ENCODE measurements around the gene CCDC80.
A peak's percentile ranks its signal among the peaks of the same experiment; 100 is the strongest.

Gene CCDC80

GRCh38 chr3:112634786-112635541, 6.0 kb downstream of the CCDC80 start:
- H3K4me3 ChIP-seq (replicated peaks; ENCODE audit: insufficient read depth, low read length): no peak overlapping the region
- H3K27ac ChIP-seq (replicated peaks): no peak overlapping the region
- TF ChIP-seq SPI1 (IDR thresholded peaks at IDR 0.05; ENCODE audit: borderline replicate concordance, low read depth) (no peak), POLR2AphosphoS5 (IDR thresholded peaks at IDR 0.05; ENCODE audit: low read depth) (no peak), REST (IDR thresholded peaks at IDR 0.05; ENCODE audit: insufficient replicate concordance, low read depth) (no peak), GABPA (IDR thresholded peaks at IDR 0.05; ENCODE audit: low read depth) (no peak), CTCF (IDR thresholded peaks at IDR 0.05; ENCODE audit: insufficient read depth, low read length) (no peak)
- H3K27me3 ChIP-seq (ENCODE audit: insufficient read depth, poor library complexity, severe bottlenecking): no peaks in the 10 kb centered on the region
- DNase-seq (ENCODE audit: low read depth in 1 of 2, low spot score in 1 of 2): no peak

DNA sequence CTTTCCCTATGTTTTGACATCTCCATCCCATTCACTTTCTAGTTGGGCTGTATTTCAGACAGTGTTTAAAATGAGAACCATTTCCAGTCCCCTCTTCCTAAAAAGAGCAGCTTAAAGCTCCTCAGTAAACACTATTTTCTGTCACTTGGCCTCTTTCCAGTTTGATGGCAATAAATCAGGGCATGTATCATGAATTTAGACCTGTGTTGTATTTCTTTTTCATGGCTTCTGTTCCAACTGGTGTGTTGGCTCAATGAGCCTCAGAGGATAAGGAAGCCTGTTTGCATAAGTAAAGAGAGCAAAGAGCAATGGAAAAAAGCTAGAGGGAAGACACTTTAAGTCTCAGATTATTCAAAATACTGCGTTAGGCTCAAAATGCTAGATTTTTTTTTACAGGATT, 7.2 kb downstream of the CCDC80 start:
- no peak for DNase-seq (ENCODE audit: low read depth in 1 of 2, low spot score in 1 of 2)
- no peak overlapping the region for H3K4me3 ChIP-seq (replicated peaks; ENCODE audit: insufficient read depth, low read length)
- no peak overlapping the region for H3K27ac ChIP-seq (replicated peaks)
- no peak for TF ChIP-seq POLR2AphosphoS5 (IDR thresholded peaks at IDR 0.05; ENCODE audit: low read depth)
- TF ChIP-seq GABPA (IDR thresholded peaks at IDR 0.05; ENCODE audit: low read depth): no peak
- TF ChIP-seq REST (IDR thresholded peaks at IDR 0.05; ENCODE audit: insufficient replicate concordance, low read depth): no peak
- TF ChIP-seq SPI1 (IDR thresholded peaks at IDR 0.05; ENCODE audit: borderline replicate concordance, low read depth): no peak
- TF ChIP-seq CTCF (IDR thresholded peaks at IDR 0.05; ENCODE audit: insufficient read depth, low read length): no peak
- no peaks in the 10 kb centered on the region for H3K27me3 ChIP-seq (ENCODE audit: insufficient read depth, poor library complexity, severe bottlenecking)

GRCh38 chr3:112633191-112633590, 7.8 kb downstream of the CCDC80 start:
- H3K4me3 ChIP-seq (replicated peaks; ENCODE audit: insufficient read depth, low read length): no peak overlapping the region
- no peaks in the 10 kb centered on the region for H3K27me3 ChIP-seq (ENCODE audit: insufficient read depth, poor library complexity, severe bottlenecking)
- peak; percentile 48; the same call in 1 of the 2 replicates for TF ChIP-seq SPI1 (IDR thresholded peaks at IDR 0.05; ENCODE audit: borderline replicate concordance, low read depth)
- no peak for TF ChIP-seq POLR2AphosphoS5 (IDR thresholded peaks at IDR 0.05; ENCODE audit: low read depth)
- no peak for TF ChIP-seq REST (IDR thresholded peaks at IDR 0.05; ENCODE audit: insufficient replicate concordance, low read depth)
- TF ChIP-seq CTCF (IDR thresholded peaks at IDR 0.05; ENCODE audit: insufficient read depth, low read length): no peak
- TF ChIP-seq GABPA (IDR thresholded peaks at IDR 0.05; ENCODE audit: low read depth): no peak
- no peak for DNase-seq (ENCODE audit: low read depth in 1 of 2, low spot score in 1 of 2)
- H3K27ac ChIP-seq (replicated peaks): no peak overlapping the region

All from HL-60 (cell line).